HG03066 (cell line): ENCODE results near the gene CYTH4.
"Not testable (repeated sequence)": the region's sequence is repeated elsewhere in the genome, so short reads cannot be mapped to it uniquely, and the experiment has no call there.

Experiments used
- ATAC-seq: cut with Tn5 transposase; IDR thresholded peaks from one replicate; pipeline ENCODE4 v1.9.1; 2021; ENCODE audit warnings: low read depth; ENCODE audit not compliant: unreplicated experiment

CYTH4 gene, protein sequence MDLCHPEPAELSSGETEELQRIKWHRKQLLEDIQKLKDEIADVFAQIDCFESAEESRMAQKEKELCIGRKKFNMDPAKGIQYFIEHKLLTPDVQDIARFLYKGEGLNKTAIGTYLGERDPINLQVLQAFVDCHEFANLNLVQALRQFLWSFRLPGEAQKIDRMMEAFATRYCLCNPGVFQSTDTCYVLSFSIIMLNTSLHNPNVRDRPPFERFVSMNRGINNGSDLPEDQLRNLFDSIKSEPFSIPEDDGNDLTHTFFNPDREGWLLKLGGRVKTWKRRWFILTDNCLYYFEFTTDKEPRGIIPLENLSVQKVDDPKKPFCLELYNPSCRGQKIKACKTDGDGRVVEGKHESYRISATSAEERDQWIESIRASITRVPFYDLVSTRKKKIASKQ

DNA sequence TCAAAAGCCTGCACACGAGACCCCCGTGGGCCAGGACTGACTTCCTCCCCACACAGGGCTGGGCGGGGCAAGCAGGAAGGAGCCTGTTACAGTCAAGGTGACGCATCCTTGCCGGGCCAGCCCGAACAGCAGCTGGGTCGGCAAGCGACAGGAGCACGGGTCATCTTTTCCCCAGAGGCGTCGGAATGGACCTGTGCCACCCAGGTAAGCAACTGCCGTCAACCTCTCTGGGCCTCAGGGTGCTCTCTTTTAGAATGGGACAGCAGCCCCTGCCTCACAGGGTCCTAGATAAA is at the start of gene CYTH4:
Gene CYTH4, plus strand, starts transcription at position 124 of the 293 bp plus-strand sequence. Its CDS starts 62 bp downstream, at position 186.
- no peak for ATAC-seq

DNA sequence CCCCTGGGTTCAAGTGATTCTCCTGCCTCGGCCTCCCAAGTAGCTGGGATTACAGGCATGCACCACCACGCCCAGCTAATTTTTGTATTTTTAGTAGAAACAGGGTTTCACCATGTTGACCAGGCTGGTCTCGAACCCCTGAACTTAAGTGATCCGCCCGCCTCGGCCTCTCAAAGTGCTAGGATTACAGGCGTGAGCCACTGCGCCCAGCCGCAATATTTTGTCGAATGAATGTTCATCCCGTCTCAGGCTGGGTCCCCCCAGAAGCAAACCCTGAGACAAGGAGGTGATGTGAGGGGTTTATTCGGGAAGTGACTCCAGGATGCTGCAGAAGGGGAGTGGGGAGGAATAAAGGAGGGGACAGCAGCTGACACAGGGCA is 48.9 kb upstream of the CYTH4 start:
- not testable (repeated sequence) for ATAC-seq

DNA sequence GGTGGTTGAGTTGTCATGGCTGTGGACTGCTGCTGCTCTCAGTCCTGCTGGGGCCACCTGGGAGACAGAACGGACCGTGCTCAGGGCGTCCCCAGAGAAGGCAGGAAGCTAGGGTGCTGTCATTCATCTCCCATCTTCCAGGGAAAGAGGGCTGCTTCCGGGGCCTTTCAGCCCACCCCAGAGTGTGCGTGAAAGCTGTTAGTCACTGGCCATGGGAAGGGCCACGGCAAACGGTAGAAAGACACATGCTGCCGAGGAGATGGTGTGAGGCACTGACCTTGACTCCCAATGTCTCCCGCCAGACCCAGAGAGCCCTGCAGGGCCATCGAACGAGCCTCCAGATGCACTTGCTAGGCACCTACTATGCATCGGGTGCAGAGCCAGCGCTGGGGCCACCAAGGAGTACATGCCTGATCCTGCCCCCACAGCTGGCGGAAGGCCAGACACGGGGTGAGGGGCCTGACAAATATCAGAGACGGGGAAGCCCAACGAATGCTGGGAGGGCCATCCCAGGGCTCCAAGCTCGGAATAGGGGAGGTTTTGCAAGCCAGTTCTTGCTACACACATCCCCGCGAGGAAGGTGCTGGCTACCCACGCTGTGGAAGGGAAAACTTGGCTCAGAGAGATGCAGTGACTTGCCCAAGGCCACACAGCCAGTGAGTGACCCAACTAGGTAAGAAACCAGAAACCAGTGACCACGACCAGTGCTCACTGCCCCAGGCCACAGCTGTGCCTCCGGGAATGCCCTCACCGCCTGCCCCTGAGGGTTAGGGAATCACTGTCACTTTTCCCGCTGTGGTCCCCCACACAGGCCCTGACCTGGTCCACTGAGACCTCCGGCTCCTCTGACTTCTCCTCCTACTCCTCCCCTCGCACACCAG is 48.3 kb upstream of the CYTH4 start:
- ATAC-seq, result no peak

DNA sequence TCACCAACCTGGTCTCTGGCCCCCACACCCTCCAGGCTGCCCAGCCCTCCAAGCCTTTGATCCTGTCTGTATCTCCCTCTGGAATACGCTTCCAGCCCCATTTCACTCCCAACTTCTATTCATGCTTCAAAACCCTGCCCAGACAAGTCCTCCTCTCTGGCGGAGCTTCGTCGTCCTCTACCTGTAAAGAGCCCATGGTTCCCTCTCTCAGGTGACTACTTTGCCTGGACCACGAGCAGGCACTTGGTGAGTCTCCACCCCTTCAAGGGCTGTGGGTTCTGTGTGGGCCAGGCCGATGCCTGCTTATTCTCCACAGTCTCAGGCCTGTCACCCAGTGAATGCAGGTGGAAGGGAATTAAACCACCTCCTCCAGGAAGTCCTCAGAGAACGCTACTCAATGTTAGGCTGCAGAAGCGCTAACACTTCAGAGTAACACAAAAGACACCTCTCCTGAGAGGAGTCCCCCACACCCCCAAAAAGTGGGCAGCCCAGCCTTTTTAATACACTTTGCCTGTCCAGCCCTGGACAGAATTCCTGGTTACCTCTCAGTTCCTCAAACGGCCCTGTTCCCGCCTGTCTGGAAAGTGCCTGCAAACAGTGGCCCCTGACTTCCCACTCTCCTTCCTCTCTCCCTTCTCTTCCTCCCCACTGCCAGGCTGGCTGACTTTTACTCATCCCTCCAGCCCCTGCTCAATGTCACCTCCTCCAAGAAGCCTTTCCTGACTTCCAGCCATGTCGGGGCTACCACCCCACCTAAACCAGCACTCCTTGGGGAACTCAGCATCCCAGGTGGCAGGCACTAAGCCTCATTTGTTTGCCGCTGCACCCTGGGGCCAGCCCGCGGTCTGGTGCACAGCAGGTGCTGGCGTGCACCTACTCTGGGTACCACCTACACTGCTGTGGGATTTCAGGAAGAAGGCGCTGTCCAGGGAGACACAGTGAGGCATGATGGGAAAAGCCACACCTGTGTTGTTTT is 47.3 kb upstream of the CYTH4 start:
- no peak for ATAC-seq

DNA sequence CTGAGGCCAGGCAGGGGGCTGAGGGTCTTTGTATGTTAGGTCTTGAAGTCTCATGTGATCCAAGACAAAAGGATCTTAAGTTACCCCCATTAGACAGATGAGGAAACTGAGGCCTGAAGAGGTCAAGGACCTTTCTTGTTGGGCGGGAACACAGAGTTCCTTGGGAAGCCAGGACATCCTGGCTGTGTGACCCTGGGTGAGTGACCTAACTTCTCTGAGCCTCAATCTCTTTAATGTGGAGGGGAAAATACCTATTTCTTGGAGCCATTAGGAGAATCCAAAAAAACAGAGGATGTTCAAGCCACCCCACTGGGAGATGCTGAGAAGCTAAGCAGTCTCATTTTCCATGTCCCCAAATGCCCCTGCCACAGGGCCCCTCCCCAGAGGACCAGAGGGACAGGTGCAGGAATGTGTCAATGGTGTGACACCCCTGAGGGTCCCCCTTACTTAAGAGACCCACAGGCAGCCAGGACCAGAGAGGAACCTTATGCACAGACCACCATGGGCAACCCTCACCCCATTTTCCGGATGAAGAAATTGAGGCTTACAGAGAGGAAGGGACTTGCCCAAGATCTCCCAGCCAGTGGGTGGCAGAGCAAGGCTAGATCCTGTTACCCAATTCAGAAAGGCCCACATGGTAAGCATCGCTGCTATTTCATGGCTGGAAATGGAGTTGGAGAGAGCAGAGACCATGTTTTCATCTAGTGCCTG is 46.3 kb upstream of the CYTH4 start:
- ATAC-seq, result no peak

DNA sequence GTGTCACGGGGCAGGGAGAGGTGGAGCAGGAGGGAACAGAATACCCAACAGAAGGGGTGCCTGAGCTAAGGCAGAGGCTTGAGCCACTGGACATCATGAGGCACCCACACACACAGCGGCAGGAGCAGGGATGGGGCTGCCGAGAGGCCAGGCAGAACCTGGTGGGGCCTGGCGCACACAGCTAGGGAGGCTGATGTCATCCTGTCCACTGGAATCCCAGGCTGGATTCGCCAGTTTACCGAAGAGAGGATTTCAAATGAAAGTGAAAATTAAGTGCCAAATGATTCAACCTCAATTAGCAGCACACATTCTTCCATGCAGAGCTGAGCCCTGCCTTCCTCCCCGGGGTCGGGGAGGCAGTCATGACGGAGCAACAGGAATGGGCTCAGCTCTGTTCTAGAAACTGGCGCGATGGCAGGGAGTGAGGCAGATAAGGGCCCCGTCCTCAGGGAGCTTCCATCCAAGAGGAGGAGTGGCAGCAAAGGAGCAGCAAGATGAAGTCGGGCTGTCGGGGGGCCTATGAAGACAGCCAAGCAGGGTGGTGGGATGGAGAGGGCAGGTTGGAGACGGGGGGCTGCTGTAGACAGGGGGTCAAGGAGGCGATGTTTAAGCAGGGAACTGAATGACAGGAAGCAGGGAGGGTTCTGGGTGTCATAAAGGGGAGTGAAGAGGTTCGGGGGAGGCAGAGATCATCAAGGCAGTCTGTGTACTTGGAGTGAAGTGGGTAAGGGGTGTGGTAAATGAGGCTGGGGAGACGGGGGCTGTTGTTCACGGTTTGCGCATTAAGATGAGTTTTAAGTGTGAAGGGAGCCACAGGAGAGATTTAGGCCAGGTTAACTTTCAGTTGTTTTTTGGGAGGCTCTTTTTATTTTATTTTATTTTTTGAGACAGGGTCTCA is 44.7 kb upstream of the CYTH4 start:
- no peak for ATAC-seq

DNA sequence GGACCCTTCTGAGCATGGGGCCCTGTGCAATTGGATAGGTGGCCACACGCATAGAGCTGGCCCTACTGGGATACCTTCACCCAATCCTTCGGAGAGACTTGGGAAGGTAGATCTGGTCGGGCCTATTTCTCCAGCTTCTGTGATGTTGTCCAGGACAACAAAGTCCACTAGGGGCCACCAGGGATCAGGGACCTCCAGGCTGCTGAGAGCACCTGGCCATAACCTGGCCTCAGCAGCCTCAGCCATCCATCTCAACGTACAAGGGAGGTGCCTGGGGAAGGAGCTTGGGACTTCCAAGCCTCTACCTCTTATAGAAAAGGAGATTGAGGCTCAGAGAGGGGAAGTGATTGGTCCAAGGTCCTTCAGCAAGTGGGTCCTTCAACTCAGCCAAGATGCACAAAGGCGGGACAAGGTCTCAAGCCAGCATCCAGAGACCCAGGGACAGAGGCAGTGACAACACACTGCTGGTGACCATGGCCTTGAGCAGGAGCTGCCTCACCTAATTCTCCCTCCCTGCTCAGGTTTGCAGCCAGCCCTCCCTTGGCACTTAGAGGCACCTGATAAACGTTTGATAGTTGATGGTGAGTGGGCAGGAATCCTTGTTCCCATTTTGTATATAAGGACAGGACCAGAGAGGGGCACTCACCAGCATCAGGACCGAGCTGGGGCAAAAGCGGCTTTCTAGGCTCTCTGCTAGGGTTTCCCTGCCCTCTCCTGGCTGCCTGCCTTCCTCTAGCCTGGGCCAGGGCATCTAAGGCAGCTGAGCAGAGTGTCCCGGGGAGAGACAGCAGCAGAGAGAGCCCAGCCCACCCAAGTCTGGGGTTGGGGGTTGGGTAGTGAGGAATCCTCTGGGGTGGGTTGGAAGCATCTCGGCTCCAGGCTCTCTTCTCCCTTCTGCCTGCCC is 42.7 kb upstream of the CYTH4 start:
- ATAC-seq, result no peak

DNA sequence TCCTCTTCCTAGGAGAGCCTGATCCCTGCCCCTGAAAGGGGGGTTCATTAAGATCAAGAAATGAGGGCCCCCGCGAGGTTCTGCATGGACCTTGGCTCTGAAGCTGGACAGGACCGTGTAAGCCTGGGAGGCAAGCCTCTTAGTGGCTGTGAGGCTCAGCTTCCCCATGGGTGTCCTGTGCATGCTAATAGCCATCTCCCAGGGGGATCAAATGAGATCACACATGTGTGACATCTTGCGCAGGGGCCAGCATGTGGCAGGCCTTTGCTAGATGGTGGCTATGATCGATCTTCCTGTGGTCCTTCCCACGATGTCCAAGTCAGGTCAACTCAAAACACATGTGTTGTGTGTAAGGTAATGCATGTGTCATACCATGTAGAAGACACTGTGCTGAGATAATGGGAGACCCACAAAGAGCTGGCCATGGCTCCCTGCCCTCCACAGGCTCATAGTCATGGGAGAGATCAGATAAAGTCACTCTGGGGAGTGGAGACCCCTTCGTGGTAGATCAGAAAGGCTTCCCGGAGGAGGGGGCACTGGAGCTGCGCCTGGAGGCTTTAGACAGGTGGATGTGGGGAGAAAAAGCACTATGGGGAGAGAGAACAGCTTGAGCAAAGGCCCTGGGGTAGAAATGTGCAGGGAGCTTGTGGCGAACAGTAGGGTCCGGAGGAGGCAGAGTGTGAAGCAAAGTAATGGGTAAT is 41.9 kb upstream of the CYTH4 start:
- ATAC-seq, result no peak

DNA sequence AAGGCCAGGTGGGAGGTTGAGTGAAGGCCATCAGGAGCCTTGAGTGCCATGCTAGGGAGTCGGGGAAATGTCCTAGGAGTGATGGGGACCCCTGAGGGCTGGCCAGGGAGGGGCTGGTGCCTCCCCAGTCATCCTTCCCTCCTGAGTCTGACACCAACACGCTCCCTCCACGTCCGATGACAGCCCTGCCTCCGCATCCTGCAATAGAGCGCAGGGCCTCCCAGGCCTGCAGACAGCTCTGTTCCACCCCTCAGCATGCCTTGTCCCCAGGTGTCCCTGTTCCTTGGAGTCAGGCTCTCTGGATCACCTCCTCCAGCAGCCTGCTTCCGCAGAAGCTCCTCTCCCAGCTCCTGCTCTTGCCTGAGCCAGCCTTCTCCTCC is 41.4 kb upstream of the CYTH4 start:
- no peak for ATAC-seq

DNA sequence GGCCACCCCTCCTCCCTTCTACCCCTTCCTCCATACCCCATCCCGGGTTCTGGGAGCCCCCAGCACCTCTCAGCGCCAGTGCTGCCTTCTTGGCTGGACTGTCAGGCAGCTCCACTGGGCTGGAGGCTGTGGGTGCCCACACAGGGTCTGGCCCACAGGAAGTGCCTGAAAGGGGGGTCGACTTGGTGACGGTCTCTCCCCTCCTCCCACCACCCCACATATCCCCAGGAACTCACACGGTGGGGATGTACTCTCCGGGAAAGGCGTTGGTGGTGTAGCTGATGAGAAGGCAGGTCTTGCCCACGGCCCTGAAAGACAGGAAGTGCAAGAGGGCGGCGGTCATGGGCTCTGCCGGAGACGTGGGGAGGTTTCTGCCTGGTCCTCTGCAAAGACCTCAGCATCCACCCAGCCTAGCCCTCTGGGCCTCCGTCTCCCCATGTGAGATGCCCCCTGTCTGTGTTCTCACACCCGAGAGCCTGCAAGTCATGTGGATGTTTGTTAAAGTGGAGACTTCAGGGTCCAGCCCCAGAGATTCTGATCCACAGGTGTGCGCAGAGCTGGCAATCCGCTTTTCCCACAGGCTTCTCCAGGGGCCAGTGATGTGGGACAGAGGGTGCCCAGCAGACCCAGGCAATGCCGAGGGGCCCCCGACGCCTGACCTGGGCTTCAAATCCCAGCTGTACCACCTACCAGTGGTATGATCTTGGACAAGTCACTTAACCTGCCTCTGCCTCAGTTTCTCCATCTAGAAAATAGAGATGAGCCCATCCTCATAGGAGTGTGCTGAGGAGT is 40.8 kb upstream of the CYTH4 start:
- ATAC-seq, result no peak

DNA sequence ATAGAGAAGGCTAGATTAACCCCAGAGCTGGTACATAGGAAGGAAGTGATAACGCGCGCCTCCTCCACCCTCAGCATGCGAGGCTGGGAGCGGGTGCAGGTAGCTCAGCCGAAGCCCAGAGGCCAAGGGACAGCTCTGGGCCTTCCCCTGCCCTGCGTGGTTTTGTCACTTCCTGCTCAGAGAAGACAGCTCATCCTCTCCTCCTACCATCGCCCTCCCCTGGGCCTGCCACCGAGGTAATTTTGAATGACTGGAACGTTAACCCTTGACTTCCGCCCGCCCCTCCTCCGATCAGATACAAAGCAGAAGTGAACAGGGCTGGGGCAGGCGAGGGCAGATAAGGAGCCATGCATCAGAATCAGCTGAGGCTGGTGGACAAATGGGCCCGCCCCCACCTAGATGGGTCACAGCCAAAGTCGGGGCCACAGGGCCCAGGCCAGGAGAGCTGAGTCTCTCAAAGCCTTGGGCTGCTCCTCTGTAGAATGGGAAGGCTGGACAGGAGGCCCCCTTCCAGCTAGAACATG is 39.9 kb upstream of the CYTH4 start:
- peak; percentile 64 for ATAC-seq

DNA sequence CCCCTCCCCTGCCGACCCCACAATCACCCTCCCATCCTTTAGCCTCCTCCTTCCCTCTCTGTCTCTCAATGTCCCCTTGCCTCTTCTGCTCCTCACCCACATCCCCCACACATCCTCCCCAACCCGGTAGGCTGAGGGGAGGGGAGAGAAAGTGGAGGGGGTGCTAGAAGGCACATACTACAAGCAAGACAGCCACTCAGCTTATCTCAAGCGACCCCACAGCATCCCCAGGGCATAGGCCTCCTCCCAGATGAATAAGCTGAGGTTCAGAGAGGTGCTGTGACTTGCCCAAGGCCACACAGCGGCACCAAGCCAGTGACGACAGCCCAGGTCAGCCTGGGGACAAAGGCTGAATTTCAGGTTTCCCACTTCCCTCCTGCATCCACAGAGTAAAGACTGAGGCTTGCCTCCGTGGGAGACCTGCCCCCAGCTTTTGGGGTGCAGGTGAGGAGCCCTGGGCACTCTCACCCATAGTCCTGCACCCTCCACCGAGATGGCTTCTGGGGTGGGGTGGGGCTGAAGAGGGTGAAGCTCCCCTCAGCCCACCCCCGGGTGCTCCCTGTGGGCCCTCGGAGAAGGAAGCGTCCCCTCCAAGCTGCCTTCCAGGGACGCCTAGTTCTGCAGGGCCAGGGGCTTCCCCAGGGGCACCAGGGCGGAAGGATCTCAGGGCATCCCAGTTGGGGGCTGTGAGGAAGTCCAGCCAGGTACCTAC is 38.8 kb upstream of the CYTH4 start:
- ATAC-seq, result peak; percentile 6

DNA sequence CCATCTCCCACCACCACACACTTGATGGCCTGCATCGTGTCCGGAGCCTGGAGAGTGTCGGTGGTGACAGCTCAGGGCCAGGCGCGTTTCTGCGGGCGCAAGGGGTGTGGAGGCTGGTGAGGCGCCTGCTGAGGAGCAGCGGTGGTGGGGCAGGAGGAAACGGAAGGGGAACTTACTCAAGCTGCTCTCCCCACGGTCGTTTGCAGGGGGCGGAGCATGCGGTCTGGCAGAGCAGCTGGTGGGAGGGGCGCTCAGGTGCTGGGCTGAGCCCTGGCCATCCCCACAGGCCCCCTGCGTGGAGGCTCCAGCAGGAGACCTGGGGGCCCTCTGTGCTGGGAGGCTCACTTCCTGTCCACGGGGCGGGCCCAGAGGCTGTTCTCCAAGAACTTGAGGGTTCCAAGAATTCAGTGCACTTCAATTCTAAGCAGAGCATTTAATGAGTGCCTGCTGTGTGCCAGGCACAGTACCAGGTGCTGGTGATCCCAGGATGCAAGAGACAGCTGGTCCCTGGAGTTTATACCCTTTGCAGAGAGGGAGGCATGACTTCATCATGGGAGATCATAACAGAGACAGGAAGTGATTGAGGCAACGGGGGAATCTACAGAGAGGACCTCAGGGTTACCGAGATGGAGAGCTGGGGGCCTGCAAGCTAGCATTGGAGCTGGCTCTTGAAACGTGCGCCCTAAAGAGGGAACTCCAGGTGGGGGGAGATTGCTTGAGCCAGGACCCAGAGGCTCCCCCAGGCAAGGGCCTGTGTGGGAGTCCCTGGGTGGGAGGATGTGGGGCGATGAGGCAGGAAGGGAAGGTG is 38.0 kb upstream of the CYTH4 start, which contains the start of gene RAC2:
Gene RAC2, minus strand, starts transcription at position 156 of the 808 bp plus-strand sequence. Its CDS starts 121 bp downstream, at position 35.
- peak; percentile 45 for ATAC-seq

DNA sequence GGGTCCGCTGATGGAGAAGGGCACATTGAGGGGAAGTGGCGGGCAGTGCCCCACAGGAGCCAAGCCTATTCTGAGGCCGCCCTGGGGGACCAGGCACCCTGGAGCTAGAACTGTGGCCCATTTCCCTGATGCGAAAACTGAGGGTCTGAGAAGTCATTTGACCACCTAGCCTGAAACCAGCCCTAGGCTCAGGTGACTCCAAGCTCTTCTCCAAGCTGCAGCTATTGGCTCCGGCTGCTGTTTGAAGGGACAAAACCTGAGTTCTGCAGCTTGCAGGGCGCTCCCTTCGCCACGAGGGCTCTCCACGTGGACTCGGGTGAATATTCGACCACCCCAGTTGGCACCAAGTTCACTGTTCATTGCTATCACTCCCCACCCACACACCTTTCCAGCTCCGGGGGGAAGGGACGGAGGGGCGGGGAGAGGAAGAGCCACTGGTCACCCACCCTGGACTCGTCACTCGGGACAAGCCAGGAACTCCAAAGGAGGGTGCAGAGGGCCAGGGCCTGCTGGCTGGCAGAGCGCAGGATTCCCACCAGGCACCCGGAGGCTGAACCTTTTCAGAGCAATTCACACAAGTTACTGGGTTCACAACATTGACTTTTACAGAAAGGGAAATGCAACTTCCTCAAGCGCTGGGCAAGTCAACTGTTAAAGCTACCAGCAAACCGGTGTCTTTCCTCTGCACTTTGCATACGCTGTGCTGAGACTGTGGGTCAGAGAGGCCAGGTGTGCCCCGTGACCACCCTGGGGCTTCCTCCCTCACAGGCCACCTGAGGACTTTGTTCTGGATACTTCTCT is 37.2 kb upstream of the CYTH4 start:
- ATAC-seq, result no peak
